Renal pelvis (tissue), 12 donors: ENCODE results near the gene ZNF385D. TPM values are rescaled to one million over a fixed set of nuclear protein-coding genes. Genes with fewer than 3 reads are reported as not detected.
A peak's percentile ranks its signal among the peaks of the same experiment; 100 is the strongest.

Experiments used
- DNase-seq: peaks from one replicate; pipeline ENCODE4 v3.0.0-alpha.2; 2013
- long read RNA-seq, 16 experiments: transcript quantifications; one replicate each; lab custom pipeline, GENCODE V29; 2026
- polyA plus RNA-seq, 3 donors: library from polyadenylated mRNA; unstranded; fragments of 120-200 nt; gene quantifications; one replicate each; pipeline ENCODE4 v1.2.1, GENCODE V29; 2013; ENCODE audit not compliant: insufficient read length in 3 of 3

The ZNF385D gene
- 10 to 100 TPM in 2 of 3 donors, 1 to 10 TPM in 1; 9.5 to 15.9 (median 12.7) TPM for polyA plus RNA-seq
- long read RNA-seq, donor 1, full-length matches to known transcripts = 1 of 1 reads
- long read RNA-seq, donor 1, partial matches to known transcripts = 0 of 1 reads
- long read RNA-seq, donor 1, other reads (novel, unspliced or antisense) = 0 of 1 reads
- long read RNA-seq, donor 2, partial matches to known transcripts = 119 of 119 reads
- long read RNA-seq, donor 2, other reads (novel, unspliced or antisense) = 0 of 119 reads
- long read RNA-seq, donor 3 = 0 reads
- long read RNA-seq, donor 4, full-length matches to known transcripts = 1 of 1 reads
- long read RNA-seq, donor 4, partial matches to known transcripts = 0 of 1 reads
- long read RNA-seq, donor 4, other reads (novel, unspliced or antisense) = 0 of 1 reads
- long read RNA-seq, donor 5, full-length matches to known transcripts = 1 of 1 reads
- long read RNA-seq, donor 5, partial matches to known transcripts = 0 of 1 reads
- long read RNA-seq, donor 5, other reads (novel, unspliced or antisense) = 0 of 1 reads
- long read RNA-seq, donor 6, full-length matches to known transcripts = 3 of 3 reads
- long read RNA-seq, donor 6, partial matches to known transcripts = 0 of 3 reads
- long read RNA-seq, donor 6, other reads (novel, unspliced or antisense) = 0 of 3 reads
- long read RNA-seq, donor 7, full-length matches to known transcripts = 1 of 372 reads
- long read RNA-seq, donor 7, partial matches to known transcripts = 371 of 372 reads
- long read RNA-seq, donor 7, other reads (novel, unspliced or antisense) = 0 of 372 reads
- long read RNA-seq, donor 8 = 0 reads
- long read RNA-seq, donor 9, partial matches to known transcripts = 6 of 6 reads
- long read RNA-seq, donor 9, other reads (novel, unspliced or antisense) = 0 of 6 reads
- long read RNA-seq, donor 10, full-length matches to known transcripts = 1 of 1 reads
- long read RNA-seq, donor 10, partial matches to known transcripts = 0 of 1 reads
- long read RNA-seq, donor 10, other reads (novel, unspliced or antisense) = 0 of 1 reads
- long read RNA-seq, donor 11, full-length matches to known transcripts = 2 of 2 reads
- long read RNA-seq, donor 11, partial matches to known transcripts = 0 of 2 reads
- long read RNA-seq, donor 11, other reads (novel, unspliced or antisense) = 0 of 2 reads
- long read RNA-seq, donor 12, full-length matches to known transcripts = 1 of 1 reads
- long read RNA-seq, donor 12, partial matches to known transcripts = 0 of 1 reads
- long read RNA-seq, donor 12, other reads (novel, unspliced or antisense) = 0 of 1 reads
- long read RNA-seq, donor 13, full-length matches to known transcripts = 2 of 2 reads
- long read RNA-seq, donor 13, partial matches to known transcripts = 0 of 2 reads
- long read RNA-seq, donor 13, other reads (novel, unspliced or antisense) = 0 of 2 reads
- long read RNA-seq, donor 14 = 0 reads
- long read RNA-seq, donor 15, full-length matches to known transcripts = 1 of 1 reads
- long read RNA-seq, donor 15, partial matches to known transcripts = 0 of 1 reads
- long read RNA-seq, donor 15, other reads (novel, unspliced or antisense) = 0 of 1 reads
- long read RNA-seq, donor 16 = 0 reads

GRCh38 chr3:21750831-21751391 lies at the start of gene ZNF385D:
TSS of gene ZNF385D (minus strand) at chr3:21751210. CDS start at chr3:21750916, 294 bp downstream.
- peak; percentile 69 for DNase-seq

- no peak for DNase-seq
These were observed 47.5 kb upstream of the ZNF385D start for GRCh38 chr3:21798356-21799088.

- no peak for DNase-seq
These were observed 44.9 kb upstream of the ZNF385D start for GRCh38 chr3:21795921-21796320.

GRCh38 chr3:21795152-21795837 lies 44.3 kb upstream of the ZNF385D start:
- DNase-seq = no peak

- DNase-seq = no peak
These were observed 43.3 kb upstream of the ZNF385D start for GRCh38 chr3:21794291-21794690.

- no peak for DNase-seq
These were observed 41.2 kb upstream of the ZNF385D start for GRCh38 chr3:21792176-21792575.

GRCh38 chr3:21791356-21791755 lies 40.3 kb upstream of the ZNF385D start:
- DNase-seq = no peak

- DNase-seq = no peak
These were observed 39.5 kb upstream of the ZNF385D start for GRCh38 chr3:21790466-21790865.

- no peak for DNase-seq
These were observed 38.7 kb upstream of the ZNF385D start for GRCh38 chr3:21789730-21790129.

- DNase-seq = no peak
These were observed 35.4 kb upstream of the ZNF385D start for GRCh38 chr3:21786438-21786797.

GRCh38 chr3:21785765-21786437 lies 34.9 kb upstream of the ZNF385D start:
- DNase-seq = no peak

GRCh38 chr3:21783839-21784238 lies 32.8 kb upstream of the ZNF385D start:
- no peak for DNase-seq

- DNase-seq = no peak
These were observed 30.3 kb upstream of the ZNF385D start for GRCh38 chr3:21781355-21781754.

GRCh38 chr3:21779909-21780308 lies 28.9 kb upstream of the ZNF385D start:
- no peak for DNase-seq

GRCh38 chr3:21778715-21779114 lies 27.7 kb upstream of the ZNF385D start:
- no peak for DNase-seq

GRCh38 chr3:21777821-21778220 lies 26.8 kb upstream of the ZNF385D start:
- DNase-seq = peak; percentile 8

- no peak for DNase-seq
These were observed 15.0 kb upstream of the ZNF385D start for GRCh38 chr3:21766002-21766401.

- DNase-seq = no peak
These were observed 4.9 kb upstream of the ZNF385D start for GRCh38 chr3:21755896-21756295.

- no peak for DNase-seq
These were observed 3.8 kb upstream of the ZNF385D start for GRCh38 chr3:21754839-21755238.
